Uterus (tissue), 4 donors: ENCODE data around the gene CHRND. TPM values are rescaled to one million over a fixed set of nuclear protein-coding genes. Genes with fewer than 3 reads are reported as not detected.

Experiments used
- DNase-seq, 2 donors: peaks; one replicate each; pipeline ENCODE4 v3.0.0-alpha.2; 2019 to 2020
- H3K27ac ChIP-seq, 2 donors: fragments of 200-600 bp; sonication (generic); 1 replicate in 1 of 2; 2 replicates in 1 of 2; pipeline ENCODE4 v1.5.1; 2016 to 2018
- H3K27me3 ChIP-seq, 2 donors: fragments of 200-600 bp; sonication (generic); one replicate each; pipeline ENCODE4 v1.5.1; 2018 to 2019; ENCODE audit warnings: control low read depth in 1 of 2
- H3K36me3 ChIP-seq, 2 donors: fragments of 200-600 bp; sonication (generic); one replicate each; pipeline ENCODE4 v1.5.1; 2019; ENCODE audit warnings: control low read depth in 1 of 2
- H3K4me1 ChIP-seq, 2 donors: fragments of 200-600 bp; sonication (generic); one replicate each; pipeline ENCODE4 v1.5.1; 2018 to 2019; ENCODE audit warnings: control low read depth in 1 of 2
- H3K4me3 ChIP-seq, 2 donors: fragments of 200-600 bp; sonication (generic); 1 replicate in 1 of 2; 2 replicates in 1 of 2; pipeline ENCODE4 v1.5.1; 2018 to 2019; ENCODE audit warnings: mild to moderate bottlenecking in 1 of 2
- H3K9me3 ChIP-seq, 2 donors: fragments of 200-600 bp; sonication (generic); one replicate each; pipeline ENCODE4 v1.5.1; 2019; ENCODE audit warnings: control low read depth in 1 of 2
- POLR2A ChIP-seq, 2 donors: fragments of 450-650 bp; IDR thresholded peaks; one replicate each; pipeline ENCODE4 v1.6.1; 2016; ENCODE audit warnings: antibody characterized with exemption in 2 of 2, mild to moderate bottlenecking in 1 of 2, moderate library complexity in 1 of 2
- intact Hi-C: fragments of 100-400 bp; cut with DNase I; formaldehyde crosslinking; loops from one replicate; pipeline ENCODE4 v1.15.1; 2023; ENCODE audit warnings: low total_unique reads
- total RNA-seq, 4 donors: library from RNA; depleted of rRNA in 3 of 4; stranded (reverse); fragments of >200 nt in 3 of 4; gene quantifications; one replicate each; pipeline versions ENCODE4 v1.1.0 to v1.2.4, GENCODE V29; 2014 to 2023
- TF ChIP-seq, protein P1 (sequence below), 4 experiments: fragments of 200-600 bp in 2 of 4; fragments of 450-650 bp in 2 of 4; sonication (generic) in 2 of 4; IDR thresholded peaks; one replicate each; pipeline ENCODE4 v1.5.1; 2016 to 2019; ENCODE audit warnings: antibody characterized with exemption in 4 of 4, mild to moderate bottlenecking in 2 of 4, moderate library complexity in 1 of 4
- donor health status: DM: yes; HTN: yes; CAD: no.

Gene CHRND
- total RNA-seq, 4 donors from 2014 or later: not detected

DNA sequence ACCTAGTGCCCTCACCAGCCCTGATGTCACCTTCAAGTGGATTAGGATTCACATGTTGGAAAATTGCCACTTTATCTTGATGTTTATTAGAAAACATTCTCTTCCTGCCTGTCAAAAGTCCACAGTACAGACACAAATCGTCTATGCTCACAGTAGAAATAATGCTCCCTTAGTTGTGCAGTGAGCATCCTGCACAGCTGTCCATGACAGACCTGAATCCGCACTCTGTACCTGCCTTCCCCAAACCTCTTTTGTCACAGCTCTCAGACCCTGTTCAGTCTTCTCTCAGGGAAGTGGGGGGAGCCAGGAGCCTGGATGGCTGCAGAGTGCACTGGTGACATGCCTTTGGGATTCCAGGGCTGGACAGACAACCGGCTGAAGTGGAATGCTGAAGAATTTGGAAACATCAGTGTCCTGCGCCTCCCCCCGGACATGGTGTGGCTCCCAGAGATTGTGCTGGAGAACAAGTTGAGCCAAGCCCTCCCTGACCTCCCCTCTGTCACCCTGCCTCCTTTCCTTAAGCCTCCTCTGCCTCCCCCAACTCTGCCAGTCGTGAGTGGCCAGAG, 2.0 kb downstream of the CHRND start:
- no peak overlapping the region for H3K4me3 ChIP-seq
- peaks cover 6 to 20% of the 10 kb centered on the region in 2 donors for H3K27me3 ChIP-seq
- intact Hi-C loops: loop anchor here (10.0 kb wide), 1 partner anchor 623 kb away; no protein-coding TSS in a partner anchor
- no peaks in the 10 kb centered on the region for H3K9me3 ChIP-seq
- no peaks in the 10 kb centered on the region for H3K36me3 ChIP-seq
- no peak for DNase-seq
- H3K27ac ChIP-seq: no peak overlapping the region
- peaks cover 0 to 9% of the 10 kb centered on the region in 2 donors for H3K4me1 ChIP-seq
- no peak for TF ChIP-seq POLR2A (IDR thresholded peaks at IDR 0.05)
- TF ChIP-seq, protein P1, sequence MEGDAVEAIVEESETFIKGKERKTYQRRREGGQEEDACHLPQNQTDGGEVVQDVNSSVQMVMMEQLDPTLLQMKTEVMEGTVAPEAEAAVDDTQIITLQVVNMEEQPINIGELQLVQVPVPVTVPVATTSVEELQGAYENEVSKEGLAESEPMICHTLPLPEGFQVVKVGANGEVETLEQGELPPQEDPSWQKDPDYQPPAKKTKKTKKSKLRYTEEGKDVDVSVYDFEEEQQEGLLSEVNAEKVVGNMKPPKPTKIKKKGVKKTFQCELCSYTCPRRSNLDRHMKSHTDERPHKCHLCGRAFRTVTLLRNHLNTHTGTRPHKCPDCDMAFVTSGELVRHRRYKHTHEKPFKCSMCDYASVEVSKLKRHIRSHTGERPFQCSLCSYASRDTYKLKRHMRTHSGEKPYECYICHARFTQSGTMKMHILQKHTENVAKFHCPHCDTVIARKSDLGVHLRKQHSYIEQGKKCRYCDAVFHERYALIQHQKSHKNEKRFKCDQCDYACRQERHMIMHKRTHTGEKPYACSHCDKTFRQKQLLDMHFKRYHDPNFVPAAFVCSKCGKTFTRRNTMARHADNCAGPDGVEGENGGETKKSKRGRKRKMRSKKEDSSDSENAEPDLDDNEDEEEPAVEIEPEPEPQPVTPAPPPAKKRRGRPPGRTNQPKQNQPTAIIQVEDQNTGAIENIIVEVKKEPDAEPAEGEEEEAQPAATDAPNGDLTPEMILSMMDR (IDR thresholded peaks at IDR 0.05): no peak

DNA sequence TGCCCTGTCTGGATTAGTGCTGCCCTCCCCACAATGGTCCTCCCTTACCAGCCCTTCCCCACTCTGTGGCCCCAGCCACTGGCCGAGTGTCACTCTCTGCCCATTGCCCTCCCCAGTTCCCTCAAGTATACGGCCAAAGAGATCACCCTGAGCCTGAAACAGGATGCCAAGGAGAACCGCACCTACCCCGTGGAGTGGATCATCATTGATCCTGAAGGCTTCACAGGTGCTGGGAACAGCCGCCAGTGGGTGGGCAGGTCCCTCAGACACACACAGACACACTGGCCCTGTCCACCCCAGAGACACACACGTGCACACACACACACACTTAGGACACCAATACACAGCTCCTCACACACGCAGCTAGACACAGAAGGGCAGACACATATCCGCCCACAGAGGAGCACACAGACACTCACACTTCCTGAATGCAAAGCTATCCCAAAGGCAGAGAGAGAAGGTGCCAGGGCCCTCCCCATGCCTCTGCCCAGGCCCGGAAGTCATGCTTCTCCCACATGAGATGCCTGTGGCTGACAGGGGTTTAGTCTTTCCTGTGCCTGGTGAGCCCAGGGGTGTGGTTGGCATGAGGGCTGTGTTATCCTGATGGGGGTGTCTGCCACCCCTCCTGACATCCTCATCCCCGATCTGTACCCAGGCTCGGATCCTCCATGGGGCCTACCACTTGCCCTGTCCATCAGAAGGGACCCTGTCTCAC, 2.9 kb downstream of the CHRND start:
- intact Hi-C loops: loop anchor here (10.0 kb wide), 1 partner anchor 624 kb away; no protein-coding TSS in a partner anchor
- TF ChIP-seq POLR2A (IDR thresholded peaks at IDR 0.05): no peak
- TF ChIP-seq, protein P1 (IDR thresholded peaks at IDR 0.05): no peak
- peaks cover 0 to 4% of the 10 kb centered on the region in 2 donors for H3K4me1 ChIP-seq
- no peak overlapping the region for H3K27ac ChIP-seq
- no peaks in the 10 kb centered on the region for H3K9me3 ChIP-seq
- no peaks in the 10 kb centered on the region for H3K36me3 ChIP-seq
- DNase-seq: no peak
- peaks cover 0 to 13% of the 10 kb centered on the region in 2 donors for H3K27me3 ChIP-seq
- H3K4me3 ChIP-seq: no peak overlapping the region

DNA sequence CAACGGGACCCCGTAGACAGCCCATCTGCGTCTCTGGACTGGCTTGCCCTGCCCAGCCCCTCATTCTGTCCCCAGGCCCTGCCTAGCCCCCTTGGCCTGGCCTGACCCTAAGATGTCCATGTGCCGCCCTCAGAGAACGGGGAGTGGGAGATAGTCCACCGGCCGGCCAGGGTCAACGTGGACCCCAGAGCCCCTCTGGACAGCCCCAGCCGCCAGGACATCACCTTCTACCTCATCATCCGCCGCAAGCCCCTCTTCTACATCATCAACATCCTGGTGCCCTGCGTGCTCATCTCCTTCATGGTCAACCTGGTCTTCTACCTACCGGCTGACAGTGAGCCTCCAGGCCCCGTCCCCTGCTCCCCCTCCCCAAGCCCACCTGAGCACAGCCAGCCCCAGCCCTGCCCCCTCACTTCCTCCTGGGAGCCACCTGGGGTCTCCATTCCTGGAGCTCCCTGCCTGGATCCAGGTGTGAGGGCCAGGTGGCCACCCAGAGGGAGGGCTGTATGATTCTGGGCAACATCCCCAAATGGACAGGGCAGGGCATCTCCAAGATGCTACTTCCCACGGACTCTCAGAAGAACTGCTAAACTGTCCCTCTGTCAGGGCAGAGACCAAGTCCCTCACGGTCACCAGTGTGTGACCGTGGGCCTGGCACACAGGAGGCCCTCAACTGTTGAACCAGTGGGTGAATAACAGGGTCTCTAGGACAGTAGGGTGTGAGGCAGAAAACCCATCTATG, 4.0 kb downstream of the CHRND start:
- TF ChIP-seq, protein P1 (IDR thresholded peaks at IDR 0.05): no peak
- no peak for TF ChIP-seq POLR2A (IDR thresholded peaks at IDR 0.05)
- Histone ChIP-seq H3K4me3 (no peak overlapping the region), H3K27me3 (peaks cover 0 to 4% of the 10 kb centered on the region in 2 donors), H3K36me3 (no peaks in the 10 kb centered on the region), H3K9me3 (no peaks in the 10 kb centered on the region), H3K27ac (no peak overlapping the region), H3K4me1 (no peaks in the 10 kb centered on the region)
- no peak for DNase-seq
- intact Hi-C loops: loop anchor here (10.0 kb wide), 1 partner anchor 625 kb away; no protein-coding TSS in a partner anchor

DNA sequence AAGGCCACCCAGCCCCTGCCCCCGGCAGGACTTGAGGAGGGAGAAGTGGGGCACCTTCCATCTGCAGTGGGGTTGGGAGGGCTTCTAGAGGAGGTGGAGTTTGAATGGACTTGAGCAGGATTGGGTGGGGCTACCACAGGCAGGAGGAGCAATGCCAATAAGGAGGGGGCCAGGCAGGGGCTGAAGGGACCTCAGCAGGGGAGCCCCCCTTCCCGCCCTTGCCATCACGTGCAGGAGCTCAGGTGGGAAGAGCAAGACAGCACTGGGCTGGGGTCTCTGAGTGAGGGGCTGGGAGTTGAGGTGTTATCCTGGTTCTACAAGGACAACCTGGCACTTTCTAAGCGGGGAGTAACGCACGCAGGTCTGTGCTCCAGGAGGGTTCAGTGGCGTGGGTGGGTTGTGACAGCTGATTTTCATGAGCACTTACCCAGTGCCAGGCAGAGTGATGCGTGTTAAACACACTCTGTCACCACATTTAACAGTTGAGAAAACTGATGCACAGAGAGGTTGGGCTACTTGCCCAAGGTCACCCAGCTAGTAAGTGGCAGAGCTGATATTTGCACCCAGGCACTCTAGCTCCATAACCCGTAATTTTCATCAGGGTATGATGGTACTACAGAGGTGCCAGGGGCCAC, 4.8 kb downstream of the CHRND start:
- Histone ChIP-seq H3K4me3 (no peak overlapping the region), H3K36me3 (no peaks in the 10 kb centered on the region), H3K27me3 (no peaks in the 10 kb centered on the region), H3K4me1 (no peaks in the 10 kb centered on the region), H3K27ac (no peak overlapping the region), H3K9me3 (no peaks in the 10 kb centered on the region)
- intact Hi-C loops: no loop called here
- no peak for TF ChIP-seq POLR2A (IDR thresholded peaks at IDR 0.05)
- TF ChIP-seq, protein P1 (IDR thresholded peaks at IDR 0.05): no peak
- no peak for DNase-seq
